ENCODE results near the gene SH3GLB2. TPM values are rescaled to one million over a fixed set of nuclear protein-coding genes. Genes with fewer than 3 reads are reported as not detected.

Gene SH3GLB2
- total RNA-seq, 6 experiments from 2014 or later, result 38.1 to 56.1 (median 42.7) TPM

- Mint-ChIP-seq H3K4me3 (no peak overlapping the region), H3K36me3 (ENCODE audit: low read depth) (peaks cover 17% of the 10 kb centered on the region; the same call in 1 of the 2 replicates), H3K27ac (no peak overlapping the region), H3K27me3 (ENCODE audit: insufficient read depth) (peaks cover 4% of the 10 kb centered on the region), H3K9me3 (no peaks in the 10 kb centered on the region), H3K4me1 (ENCODE audit: low read depth) (no peaks in the 10 kb centered on the region)
- no peak for DNase-seq
- TF ChIP-seq CTCF (IDR thresholded peaks at IDR 0.05), result no peak
Measured at GRCh38 chr9:129002992-129003391, 25.1 kb downstream of the SH3GLB2 start.

GRCh38 chr9:129001504-129002325 lies 26.4 kb downstream of the SH3GLB2 start:
- H3K36me3 Mint-ChIP-seq (ENCODE audit: low read depth), result peaks cover 25% of the 10 kb centered on the region
- no peak overlapping the region for H3K27ac Mint-ChIP-seq
- H3K27me3 Mint-ChIP-seq (ENCODE audit: insufficient read depth), result peaks cover 3% of the 10 kb centered on the region
- H3K4me3 Mint-ChIP-seq, result no peak overlapping the region
- no peaks in the 10 kb centered on the region for H3K4me1 Mint-ChIP-seq (ENCODE audit: low read depth)
- no peak for DNase-seq
- H3K9me3 Mint-ChIP-seq, result no peaks in the 10 kb centered on the region
- TF ChIP-seq CTCF (IDR thresholded peaks at IDR 0.05), result no peak

- no peak for DNase-seq
- Mint-ChIP-seq H3K4me1 (ENCODE audit: low read depth) (no peaks in the 10 kb centered on the region), H3K4me3 (no peak overlapping the region), H3K27me3 (ENCODE audit: insufficient read depth) (peaks cover 1% of the 10 kb centered on the region; the same call in 1 of the 2 replicates), H3K9me3 (no peaks in the 10 kb centered on the region), H3K27ac (no peak overlapping the region), H3K36me3 (ENCODE audit: low read depth) (peaks cover 35% of the 10 kb centered on the region)
- no peak for TF ChIP-seq CTCF (IDR thresholded peaks at IDR 0.05)
Measured at GRCh38 chr9:128999581-129000206, 28.4 kb downstream of the SH3GLB2 start.

GRCh38 chr9:128998462-128998861 lies 29.7 kb downstream of the SH3GLB2 start:
- peaks cover 1% of the 10 kb centered on the region for H3K27me3 Mint-ChIP-seq (ENCODE audit: insufficient read depth)
- no peak overlapping the region for H3K27ac Mint-ChIP-seq
- H3K4me1 Mint-ChIP-seq (ENCODE audit: low read depth), result no peaks in the 10 kb centered on the region
- no peak for DNase-seq
- H3K36me3 Mint-ChIP-seq (ENCODE audit: low read depth), result peaks cover 46% of the 10 kb centered on the region
- no peak for TF ChIP-seq CTCF (IDR thresholded peaks at IDR 0.05)
- H3K4me3 Mint-ChIP-seq, result no peak overlapping the region
- no peaks in the 10 kb centered on the region for H3K9me3 Mint-ChIP-seq

GRCh38 chr9:128995791-128996190 lies 32.3 kb downstream of the SH3GLB2 start:
- Mint-ChIP-seq H3K27ac (no peak overlapping the region), H3K4me3 (no peak overlapping the region), H3K27me3 (ENCODE audit: insufficient read depth) (peaks cover 1% of the 10 kb centered on the region), H3K9me3 (no peaks in the 10 kb centered on the region), H3K4me1 (ENCODE audit: low read depth) (no peaks in the 10 kb centered on the region), H3K36me3 (ENCODE audit: low read depth) (peaks cover 42% of the 10 kb centered on the region)
- DNase-seq, result no peak
- TF ChIP-seq CTCF (IDR thresholded peaks at IDR 0.05), result no peak

All from HFFc6 (cell line).